ENCODE results near the gene ZNF532.

ZNF532 gene

GRCh38 chr18:58983260-58984155, 118.8 kb downstream of the ZNF532 start:
- DNase-seq, result no peak

GRCh38 chr18:58988600-58988999, 123.9 kb downstream of the ZNF532 start:
- no peak for DNase-seq

GRCh38 chr18:58989184-58989759, 124.6 kb downstream of the ZNF532 start:
- no peak for DNase-seq

GRCh38 chr18:58990720-58991119, 126.0 kb downstream of the ZNF532 start:
- DNase-seq, result no peak

DNA sequence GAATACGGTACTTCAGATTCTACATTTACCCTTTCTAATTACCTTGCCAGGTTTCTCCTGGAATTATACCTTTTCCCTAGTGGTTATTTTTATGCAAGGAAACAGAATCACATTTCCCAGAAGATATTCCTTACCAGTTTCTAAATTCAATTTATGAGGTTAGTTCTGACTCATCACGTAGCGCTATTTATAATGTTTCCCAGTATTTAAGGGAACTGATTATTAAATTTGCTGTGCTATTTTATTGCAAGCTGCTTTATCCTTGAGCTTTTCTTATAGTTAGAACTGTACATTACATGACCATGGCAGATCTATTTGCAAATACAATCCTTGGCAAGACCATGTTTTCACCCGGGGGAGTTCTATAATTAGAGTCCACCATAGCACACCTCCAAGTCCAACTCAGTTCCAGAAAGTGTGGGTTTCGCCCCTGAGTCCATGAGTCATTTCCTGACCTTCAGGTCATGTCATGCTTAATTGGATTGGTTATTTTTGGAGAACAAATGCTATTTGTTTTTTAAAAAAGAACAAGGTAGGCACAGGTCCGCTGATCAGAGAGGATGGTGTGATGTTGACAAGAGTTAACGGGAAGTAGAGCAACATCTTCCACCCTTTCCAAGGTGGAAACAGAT, 126.6 kb downstream of the ZNF532 start:
- DNase-seq, result no peak

DNA sequence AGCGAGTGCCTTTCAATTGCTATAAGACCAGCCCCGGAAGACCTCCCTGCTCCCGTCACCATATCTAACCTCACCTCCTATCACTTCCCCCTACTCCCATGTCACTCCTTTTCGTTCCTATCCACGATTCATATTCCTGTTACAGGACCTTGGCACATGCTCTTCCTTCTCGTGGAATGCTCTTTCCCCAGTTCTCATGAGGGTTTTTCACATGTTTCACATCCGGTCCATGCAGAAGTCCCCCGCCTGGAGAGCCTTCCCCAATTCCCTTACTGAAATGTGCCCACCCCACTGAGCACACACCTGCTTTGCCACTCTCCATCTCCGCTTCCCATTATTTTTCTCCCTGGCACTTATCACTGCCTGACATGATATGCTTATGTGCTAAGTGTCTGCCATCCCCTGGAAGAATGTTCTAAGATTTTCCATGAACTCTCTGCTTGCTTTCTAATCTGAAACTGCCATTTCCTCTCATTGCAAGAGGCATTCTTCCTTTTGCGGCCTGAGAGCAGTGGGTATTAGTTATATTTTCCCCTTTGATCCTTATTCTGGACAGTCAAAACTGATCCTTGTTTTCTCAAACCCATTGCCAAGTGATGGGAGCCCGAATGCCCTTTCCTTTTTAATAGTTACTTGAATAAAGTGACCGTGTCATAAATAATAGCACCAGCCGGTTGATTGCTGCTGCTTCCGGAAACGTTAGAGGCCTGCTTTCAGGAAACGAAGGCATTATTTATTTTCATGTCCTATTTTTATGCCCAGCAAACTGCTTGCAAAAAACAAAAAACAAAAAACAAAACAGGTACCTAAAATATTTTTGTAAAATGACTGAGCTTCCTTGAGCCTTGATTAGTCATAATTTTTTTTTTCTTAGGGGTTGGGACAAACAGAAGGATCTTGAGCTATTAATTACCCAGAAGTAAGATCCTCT, 127.9 kb downstream of the ZNF532 start:
- DNase-seq, result no peak

DNA sequence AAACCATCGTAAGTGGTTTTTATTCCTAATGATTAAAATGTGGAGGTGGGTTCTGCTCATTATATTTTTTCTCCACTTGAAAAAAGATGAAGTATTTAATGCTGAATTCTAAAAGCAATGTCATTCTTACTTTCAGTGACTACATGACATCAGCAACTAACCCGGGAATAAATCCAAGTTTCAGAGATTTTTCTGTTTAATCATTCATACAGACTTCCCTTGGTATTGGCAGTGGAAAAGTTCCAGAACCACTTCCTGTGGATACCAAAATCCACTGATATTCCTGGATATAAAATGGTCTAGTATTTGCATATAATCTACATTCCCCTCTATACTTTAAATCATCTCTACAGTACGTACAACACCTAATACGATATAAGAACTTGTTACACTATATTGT, 128.6 kb downstream of the ZNF532 start:
- DNase-seq, result no peak

- no peak for DNase-seq
Measured at GRCh38 chr18:58995663-58996062, 131.0 kb downstream of the ZNF532 start.

DNA sequence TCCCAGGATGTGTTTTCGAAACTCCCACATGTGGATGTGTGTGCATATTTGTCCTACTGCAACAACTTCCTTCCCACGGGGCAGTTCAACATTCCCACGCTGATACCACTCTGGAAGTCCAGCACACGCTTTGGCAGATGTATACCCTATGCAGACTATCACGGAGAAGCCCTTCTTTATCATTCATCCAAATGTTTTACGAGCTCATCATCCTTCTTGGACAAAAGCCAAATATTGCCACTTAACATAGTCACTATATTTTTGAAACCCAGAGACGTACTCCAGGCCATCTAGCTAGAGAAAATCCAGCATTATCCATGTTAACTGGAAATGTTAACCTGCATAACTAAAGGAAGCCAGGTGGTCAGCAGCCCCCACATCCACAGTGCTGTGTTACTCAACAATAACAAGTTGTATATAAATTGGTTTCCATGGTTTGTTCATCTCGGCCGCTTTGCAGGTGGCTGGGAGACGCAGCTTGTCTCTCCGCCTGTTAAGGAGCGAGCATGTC, 131.5 kb downstream of the ZNF532 start:
- no peak for DNase-seq

- no peak for DNase-seq
Measured at GRCh38 chr18:58996696-58997095, 132.0 kb downstream of the ZNF532 start.

DNA sequence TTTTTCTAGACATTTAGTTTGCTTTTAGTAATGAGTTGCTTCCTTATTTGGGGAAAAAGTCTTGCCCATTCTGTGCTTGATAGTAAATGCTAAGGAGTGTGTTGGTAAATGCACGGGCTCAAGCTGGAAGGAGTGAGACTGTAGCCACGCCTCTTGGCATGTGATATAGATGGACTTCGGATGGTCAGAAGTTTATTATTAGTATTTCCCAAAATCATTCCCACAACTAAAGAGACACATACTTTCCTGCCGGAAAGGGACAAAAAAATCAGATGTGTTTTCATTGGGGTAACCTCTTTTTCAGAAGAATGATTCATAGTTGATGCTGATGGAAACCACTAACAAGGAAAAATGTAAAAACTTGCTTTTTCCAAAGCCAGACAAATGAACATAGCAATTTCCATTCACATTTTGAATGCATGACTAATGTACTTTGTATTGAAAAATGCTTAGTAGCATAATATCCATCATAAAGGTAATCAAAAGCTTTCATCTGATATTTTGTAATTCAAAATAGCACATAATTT, 133.2 kb downstream of the ZNF532 start:
- DNase-seq, result no peak

GRCh38 chr18:58998401-58999203, 133.9 kb downstream of the ZNF532 start:
- DNase-seq, result peak; percentile 2

GRCh38 chr18:59001166-59001565, 136.5 kb downstream of the ZNF532 start:
- DNase-seq, result no peak

- DNase-seq, result no peak
Measured at GRCh38 chr18:59001721-59002120, 137.0 kb downstream of the ZNF532 start.

- DNase-seq, result no peak
Measured at GRCh38 chr18:59002974-59003594, 138.4 kb downstream of the ZNF532 start.

GRCh38 chr18:59005262-59005661, 140.6 kb downstream of the ZNF532 start:
- DNase-seq, result no peak

DNA sequence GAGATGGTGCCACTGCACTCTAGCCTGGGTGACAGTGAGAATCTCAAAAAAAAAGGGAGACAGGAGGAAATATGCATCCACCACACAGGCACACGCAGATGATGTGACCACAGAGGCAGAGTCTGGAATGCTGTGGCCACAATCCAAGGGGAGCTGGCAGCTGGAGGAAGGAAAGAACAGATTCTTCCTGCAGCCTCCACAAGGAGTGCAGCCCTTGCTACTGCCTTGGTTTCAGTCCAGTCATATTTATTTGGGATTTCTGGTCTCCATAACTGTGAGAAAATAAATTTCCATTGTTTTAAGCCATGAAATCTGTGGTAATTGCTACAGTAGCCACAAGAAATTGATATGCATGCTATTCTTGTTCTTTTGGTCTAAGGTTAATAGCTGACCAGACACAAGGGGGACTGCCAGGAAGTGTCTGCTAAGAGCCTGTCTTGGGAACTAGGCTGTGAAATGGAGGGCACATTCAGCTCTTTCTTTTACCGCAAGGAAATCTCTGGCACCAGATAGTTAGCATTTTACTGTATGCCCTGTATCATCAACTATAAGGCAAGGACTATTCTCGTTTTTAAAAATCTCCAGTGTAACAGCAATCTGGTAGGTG, 141.9 kb downstream of the ZNF532 start:
- no peak for DNase-seq

DNA sequence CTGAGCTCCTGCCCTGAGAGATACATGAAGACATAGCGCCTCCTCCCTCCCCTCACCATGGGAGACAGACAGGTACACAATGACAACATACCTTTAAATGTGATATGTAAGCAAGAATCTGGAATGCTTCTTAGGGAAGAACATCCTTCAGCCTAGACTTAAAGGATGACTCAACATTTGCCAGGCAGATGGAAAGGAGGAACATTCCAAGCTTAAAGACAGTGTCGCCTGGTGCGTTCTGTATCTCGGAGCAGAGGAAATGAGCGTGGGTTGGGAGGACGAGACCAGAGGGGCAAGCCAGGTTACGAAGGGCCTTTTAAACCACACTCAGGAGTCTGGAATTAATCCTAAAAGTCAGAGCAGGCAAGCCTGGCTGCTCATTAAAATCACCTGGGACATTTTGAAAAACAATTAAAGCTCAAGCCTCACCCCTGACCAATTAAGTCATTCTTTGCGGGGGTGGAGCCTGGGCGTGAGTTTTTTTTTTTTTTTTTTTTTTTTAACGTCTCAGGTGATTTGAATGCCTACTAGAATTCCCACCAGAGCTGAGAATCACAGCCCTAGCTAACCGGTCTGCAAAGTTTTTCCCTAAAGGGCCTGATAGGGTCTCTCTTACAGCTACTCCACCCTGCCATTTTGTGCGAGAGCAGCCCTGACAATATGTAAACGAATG, 143.8 kb downstream of the ZNF532 start:
- no peak for DNase-seq

DNA sequence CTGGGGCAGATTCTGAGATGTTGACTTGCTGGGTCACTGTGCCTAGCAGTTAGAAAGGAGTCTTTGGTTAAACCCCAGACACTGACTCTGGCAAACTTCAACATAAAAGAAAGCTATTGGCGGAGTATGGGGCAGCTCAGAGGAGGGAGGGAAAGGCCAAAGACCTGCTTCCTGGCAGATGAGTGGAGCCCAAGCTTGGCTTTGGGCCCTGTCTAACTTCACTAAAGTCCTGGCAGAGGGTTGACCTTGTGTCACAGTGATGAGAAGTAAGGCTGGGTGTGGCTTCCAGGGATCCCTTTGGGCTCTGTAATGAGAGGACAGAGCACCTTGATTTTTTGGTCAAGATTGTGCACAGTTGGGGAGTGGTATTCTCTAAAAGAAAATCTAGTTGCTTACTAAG, 145.2 kb downstream of the ZNF532 start:
- DNase-seq, result no peak

DNA sequence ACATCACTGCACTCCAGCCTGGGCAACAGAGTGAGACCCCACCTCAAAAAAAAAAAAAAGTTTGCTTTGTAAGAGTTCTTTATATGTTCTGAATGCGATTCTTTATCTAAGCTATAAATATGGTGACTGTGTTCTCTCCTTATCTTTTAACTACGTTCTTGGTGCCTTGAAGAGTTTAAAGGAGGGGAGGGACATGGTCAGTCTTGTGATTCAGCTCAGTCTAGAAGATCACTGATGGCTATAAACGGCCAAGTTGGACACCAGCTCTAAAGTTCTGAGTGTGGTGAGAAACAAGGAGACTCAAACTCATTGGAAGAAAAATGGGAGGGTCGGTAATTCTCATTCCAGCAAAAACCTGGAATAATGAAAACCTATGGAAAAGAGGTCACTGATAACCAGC, 146.6 kb downstream of the ZNF532 start:
- no peak for DNase-seq

All from OCI-M1 (cell line).